Left cardiac atrium (tissue), 4 donors: ENCODE results near the gene ALG1. TPM values are rescaled to one million over a fixed set of nuclear protein-coding genes. Genes with fewer than 3 reads are reported as not detected.
"Not testable (repeated sequence)": the region's sequence is repeated elsewhere in the genome, so short reads cannot be mapped to it uniquely, and the experiment has no call there.

Experiments
- ATAC-seq, 2 donors: fragments of 200-7000 bp; cut with Tn5 transposase; one replicate each; pipeline ENCODE4 v1.9.1; 2020; ENCODE audit warnings: mild to moderate bottlenecking in 2 of 2, moderate library complexity in 2 of 2
- DNase-seq: peaks from one replicate; pipeline ENCODE4 v3.0.0-alpha.2; 2020
- intact Hi-C, 2 donors: fragments of 100-400 bp; cut with DNase I; formaldehyde crosslinking; loops; one replicate each; pipeline versions ENCODE4 v1.14.1 to v1.15.1; 2022 to 2023
- total RNA-seq, 2 donors: library from RNA; stranded (reverse); fragmentation: NEBNext Ultra II Directional; extraction: Animal tissue kit (Norgen Biotek cat#: 25700); gene quantifications; one replicate each; pipeline ENCODE4 v1.2.1, GENCODE V29; 2021
- donor health status: DM: no; HTN: yes; CAD: no.
- donor health status: DM: no; HTN: yes; CAD: no; lungs with severe emphysema.
- donor health status: DM: yes; HTN: yes; CAD: no.
- donor health status: Dilated cardiomyopathy.

Gene ALG1
- total RNA-seq, 2 donors from 2014 or later, result 11.0 to 11.8 TPM

GRCh38 chr16:5132915-5133600 lies 61.4 kb downstream of the ALG1 start:
- ATAC-seq, intact Hi-C loops, DNase-seq: not testable (repeated sequence)

GRCh38 chr16:5134739-5135452 lies 63.3 kb downstream of the ALG1 start:
- intact Hi-C loops, DNase-seq, ATAC-seq: not testable (repeated sequence)

Other genes starting within 250 kb of the ALG1 start
- 10 to 100 TPM; 65.2 to 78.2 TPM for gene GLYR1, start 224.6 kb upstream of the ALG1 start, total RNA-seq
- 10 to 100 TPM; 28.0 to 33.6 TPM for gene UBN1, start 224.4 kb upstream of the ALG1 start, total RNA-seq
- 10 to 100 TPM in 1 of 2 donors, 1 to 10 TPM in 1; 6.1 to 15.8 TPM for gene PPL, start 134.7 kb upstream of the ALG1 start, total RNA-seq
- gene SEC14L5, start 113.5 kb upstream of the ALG1 start, total RNA-seq, result 1 to 10 TPM in 1 of 2 donors, under 1 TPM in 1; 0.58 to 2.3 TPM
- gene NAGPA, start 37.9 kb upstream of the ALG1 start, total RNA-seq, result 1 to 10 TPM; 6.8 to 8.4 TPM
- gene C16orf89, start 5.9 kb upstream of the ALG1 start, total RNA-seq, result 10 to 100 TPM in 1 of 2 donors, 1 to 10 TPM in 1; 6.6 to 19.4 TPM
- gene EEF2KMT, start 26.0 kb downstream of the ALG1 start, total RNA-seq, result 1 to 10 TPM; 5.4 to 7.5 TPM